GM19099 (cell line): ENCODE data around the gene CYP27B1.

Experiments used
- POLR2A ChIP-seq: IDR thresholded peaks from 3 replicates; pipeline ENCODE4 v1.6.1; 2011; ENCODE audit warnings: low read depth; ENCODE audit not compliant: insufficient read length; ENCODE audit errors: extremely low read depth

The CYP27B1 gene

DNA sequence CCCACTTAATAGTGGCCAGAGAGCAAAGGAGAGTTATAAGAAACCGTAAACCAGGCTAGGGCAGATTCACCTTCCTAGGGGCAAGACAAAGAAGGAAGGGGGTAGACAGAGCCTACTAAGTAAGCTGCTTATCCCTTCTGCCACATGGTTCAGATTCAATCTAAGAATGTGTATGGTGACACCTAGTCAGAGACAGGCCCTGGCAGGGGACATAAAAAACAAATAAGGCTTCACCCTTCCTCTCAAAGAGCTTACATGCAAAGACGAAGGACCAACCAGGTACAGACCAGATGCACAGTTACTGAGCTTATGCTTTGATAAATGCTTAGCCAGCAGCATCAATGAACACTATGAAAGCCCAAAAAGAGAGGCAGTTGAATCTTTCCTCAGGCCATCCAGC is 4.4 kb downstream of the CYP27B1 start:
- TF ChIP-seq POLR2A = no peak

DNA sequence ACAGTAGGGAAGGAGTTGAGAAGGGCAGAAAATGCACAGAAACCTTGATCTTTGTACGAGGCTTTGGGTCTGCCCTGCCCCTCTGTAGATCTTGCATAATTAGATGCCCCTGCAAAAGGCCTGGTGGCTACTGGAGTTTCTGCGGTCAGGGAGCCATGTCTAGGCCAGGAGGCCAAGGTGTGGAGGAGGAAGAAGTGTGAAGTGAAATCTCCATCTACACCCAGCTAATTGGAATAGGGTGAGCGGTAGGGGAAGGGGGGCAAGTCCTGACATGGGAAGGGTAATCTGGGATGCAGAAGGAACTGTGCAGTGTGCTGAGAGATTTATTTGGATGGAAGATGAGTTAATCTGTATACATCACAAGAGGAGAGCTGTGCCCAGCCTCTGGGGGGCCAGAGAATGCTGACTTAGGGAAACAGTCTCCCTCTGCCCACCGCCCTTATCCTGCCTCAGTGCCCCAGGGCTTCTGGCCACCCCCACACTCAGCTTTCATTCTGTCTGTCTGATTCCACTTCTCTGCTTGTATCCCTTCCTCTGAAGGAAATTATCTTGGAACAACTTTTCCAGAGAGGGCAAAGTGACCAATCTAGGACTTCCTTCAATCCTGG is 5.4 kb downstream of the CYP27B1 start:
- no peak for TF ChIP-seq POLR2A

DNA sequence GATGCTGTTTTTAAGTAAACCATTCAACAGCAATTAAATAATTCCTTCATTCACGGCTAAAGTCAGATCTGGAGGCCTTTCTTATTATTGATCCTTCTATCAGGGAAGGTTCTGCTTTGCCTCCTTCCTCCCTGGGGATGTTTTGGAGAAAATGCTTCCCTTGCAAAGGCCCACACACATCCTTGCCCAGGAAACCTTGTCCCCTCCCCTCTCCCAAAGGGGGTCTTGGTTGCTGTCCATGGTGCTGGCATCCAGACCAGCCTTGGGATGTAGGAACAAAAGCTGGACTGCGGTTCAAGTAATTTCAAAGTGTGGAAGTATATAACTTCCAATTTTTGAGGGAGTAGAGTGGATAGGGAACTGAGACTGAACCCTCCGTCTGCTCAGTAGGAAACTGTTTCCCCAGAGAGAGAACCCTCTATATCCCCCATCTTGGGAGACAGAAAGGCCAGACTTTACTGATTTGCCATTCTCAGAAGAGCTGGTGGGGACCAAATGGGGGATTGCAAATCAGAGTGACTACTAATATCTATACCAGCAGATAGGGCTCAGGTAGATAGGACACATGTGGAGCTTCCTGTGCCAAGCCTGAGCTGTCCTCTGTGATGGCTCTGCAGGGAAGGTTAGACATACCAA is 6.4 kb downstream of the CYP27B1 start:
- TF ChIP-seq POLR2A = no peak

DNA sequence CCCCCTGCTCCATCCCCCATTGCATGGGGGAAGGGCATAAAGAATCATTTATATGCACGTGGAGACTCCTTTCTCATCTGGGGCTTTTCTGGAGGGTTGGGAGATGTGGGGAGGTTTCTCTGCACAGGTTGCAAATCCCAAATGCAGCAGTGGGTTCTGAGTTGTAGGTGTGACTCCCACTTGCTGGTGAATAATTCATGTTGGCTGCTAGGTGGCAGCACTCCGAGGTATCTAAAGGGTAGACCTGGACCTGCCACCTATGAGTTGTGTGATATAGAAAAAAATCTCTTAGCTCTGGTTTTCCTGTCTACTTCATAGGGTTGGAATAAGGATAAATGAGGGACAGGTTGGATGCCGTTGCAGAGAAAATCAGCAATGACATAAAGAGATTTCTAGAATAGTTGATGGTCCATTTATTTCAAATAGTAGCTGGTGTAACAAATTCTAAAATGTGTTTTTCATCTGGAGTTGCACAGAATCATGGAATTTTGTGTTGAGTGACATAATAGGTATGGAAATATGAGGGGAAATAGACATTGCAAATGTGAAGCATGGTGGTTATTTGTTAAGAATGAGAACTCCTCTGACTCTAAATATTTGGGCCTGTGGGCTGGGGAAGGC is 7.4 kb downstream of the CYP27B1 start:
- no peak for TF ChIP-seq POLR2A

DNA sequence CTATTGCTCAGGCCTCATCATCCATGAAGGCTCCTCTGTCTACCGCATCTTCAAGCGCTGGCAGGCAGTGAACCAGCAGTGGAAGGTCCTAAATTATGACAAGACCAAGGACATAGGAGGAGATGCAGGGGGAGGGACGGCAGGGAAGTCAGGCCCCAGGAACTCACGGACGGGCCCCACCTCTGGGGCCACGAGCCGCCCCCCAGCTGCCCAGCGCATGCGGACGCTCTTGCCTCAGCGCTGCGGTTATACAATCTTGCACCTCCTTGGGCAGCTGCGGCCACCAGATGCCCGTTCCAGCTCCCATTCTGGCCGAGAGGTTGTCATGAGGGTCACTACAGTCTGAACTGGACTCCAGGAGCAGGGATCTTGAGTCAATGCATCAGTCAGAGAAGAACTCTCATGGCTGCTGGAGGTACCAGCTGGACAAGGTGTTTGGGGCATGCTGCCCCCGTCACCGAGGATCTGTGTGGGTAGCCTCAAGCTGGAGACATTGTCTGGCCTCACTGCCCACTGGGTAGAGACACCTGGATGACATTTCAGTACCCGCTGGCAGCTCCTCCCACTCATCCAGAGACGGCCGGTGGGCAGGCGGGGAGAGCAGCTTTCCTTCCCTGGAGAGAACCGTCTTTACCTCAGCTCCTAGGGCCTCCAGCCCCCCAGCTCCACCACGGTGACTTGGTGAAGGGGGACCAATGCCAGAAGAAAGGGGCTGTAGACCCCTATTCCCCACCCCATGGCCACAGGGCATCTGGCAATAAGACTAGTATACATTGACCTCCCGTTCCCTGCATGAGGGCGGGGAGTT is 8.1 kb downstream of the CYP27B1 start:
- TF ChIP-seq POLR2A = no peak

DNA sequence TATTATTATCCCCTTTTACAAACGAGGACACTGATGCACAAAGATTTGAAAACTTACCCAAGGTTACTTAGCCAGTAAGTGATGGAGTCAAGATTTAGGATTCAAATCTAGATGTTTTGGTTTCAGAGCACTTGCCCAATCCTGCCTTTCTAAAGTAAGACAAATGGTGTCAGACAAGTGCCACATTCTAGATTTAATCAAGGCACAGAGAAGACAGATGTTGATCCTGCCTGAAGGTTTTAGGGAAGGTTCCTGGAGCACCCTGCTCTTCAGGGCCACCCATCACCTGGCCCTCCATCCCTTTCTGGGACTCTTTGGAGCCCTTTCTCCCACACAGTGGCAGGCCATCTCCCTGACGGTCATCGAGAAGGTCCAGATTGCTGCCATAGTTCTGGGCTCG is 9.1 kb downstream of the CYP27B1 start:
- no peak for TF ChIP-seq POLR2A

DNA sequence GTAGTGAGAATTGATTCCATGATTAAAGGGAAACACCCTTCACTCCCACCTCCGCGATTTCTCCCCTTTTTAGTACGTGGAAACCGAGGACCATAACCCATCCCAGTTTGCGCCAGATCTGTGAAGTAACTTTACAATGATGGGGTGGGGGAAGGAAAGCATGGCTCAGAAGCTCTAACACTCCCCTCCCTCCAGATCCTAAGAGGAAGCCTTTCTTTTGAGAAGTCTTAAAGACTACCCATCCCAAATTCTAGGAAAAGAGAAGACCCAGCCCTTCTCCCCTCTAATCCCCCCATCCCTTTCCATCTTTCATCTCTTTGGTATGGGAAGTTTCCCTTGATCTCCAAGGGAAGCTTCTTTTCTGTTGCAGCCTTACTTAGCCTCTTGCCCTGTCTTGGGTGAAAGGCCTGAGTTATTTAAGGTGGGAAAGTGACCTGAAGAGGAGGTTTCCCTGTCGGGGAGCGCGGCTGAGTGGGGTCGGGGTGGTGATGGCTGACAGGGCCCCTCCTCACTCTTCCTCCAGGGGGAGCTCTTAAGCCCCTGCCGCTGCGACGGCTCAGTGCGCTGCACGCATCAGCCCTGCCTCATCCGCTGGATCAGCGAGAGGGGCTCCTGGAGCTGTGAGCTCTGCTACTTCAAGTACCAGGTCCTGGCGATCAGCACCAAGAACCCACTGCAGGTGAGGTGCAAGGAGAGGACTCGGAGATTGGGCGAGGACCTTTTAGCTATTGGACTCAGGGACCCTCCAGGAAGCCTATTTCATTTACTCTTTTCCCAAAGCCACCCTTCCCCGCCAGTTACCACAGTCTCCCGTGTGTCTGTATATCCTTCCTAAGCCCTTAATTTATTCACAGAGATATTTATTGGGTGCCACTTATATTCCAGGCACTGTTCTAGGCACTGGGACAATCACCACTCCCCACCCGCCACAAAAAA is 10.2 kb downstream of the CYP27B1 start:
- TF ChIP-seq POLR2A = no peak

DNA sequence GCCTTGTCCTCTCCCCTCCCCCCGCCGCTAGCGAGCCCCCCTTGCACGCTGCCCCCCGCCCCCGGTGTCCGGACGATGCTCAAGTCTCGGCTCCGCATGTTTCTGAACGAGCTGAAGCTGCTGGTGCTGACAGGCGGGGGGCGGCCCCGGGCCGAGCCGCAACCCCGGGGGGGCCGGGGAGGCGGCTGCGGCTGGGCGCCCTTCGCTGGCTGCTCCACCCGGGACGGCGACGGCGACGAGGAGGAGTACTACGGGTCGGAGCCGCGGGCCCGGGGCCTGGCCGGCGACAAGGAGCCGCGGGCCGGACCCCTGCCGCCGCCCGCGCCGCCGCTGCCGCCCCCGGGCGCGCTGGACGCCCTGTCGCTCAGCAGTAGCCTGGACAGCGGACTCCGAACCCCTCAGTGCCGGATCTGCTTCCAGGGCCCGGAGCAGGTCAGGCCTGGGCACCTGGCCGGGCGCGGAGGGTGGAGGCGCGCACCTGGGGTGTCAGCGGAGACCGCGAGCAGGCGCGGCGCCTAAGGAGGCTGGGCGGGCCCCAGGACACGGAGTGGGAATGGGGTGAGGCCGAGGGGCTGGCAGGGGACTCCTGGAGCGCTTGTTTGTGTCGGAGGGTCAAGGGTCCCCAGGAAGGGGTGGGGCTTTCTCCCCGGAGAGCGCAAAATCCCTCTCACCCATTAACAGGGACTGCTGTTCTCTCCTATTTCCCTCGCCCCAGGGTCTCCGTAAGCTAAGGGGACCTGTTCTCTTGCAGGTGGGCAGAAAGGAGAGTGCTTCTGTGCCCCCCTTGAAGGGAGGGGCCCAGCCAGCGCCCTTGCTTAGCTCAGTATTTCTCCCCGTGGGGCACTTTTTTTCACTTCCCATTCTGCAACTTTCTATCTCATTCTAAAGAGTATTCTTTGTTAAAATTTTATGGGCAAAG is 11.2 kb downstream of the CYP27B1 start:
- TF ChIP-seq POLR2A = no peak

DNA sequence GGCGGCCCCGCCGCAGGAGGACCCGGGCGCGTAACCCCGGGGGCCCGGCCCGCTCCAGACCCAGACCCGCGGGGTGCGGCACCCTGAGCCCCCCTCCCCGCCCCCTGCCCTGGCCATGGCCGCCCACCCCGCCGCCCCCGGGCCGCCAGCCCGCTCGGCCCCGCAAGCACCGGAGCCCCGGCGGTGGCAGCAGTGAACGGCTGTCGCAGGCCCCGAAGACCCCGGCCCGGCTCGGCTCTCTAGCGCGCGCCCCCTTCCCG is 11.8 kb downstream of the CYP27B1 start:
- no peak for TF ChIP-seq POLR2A

DNA sequence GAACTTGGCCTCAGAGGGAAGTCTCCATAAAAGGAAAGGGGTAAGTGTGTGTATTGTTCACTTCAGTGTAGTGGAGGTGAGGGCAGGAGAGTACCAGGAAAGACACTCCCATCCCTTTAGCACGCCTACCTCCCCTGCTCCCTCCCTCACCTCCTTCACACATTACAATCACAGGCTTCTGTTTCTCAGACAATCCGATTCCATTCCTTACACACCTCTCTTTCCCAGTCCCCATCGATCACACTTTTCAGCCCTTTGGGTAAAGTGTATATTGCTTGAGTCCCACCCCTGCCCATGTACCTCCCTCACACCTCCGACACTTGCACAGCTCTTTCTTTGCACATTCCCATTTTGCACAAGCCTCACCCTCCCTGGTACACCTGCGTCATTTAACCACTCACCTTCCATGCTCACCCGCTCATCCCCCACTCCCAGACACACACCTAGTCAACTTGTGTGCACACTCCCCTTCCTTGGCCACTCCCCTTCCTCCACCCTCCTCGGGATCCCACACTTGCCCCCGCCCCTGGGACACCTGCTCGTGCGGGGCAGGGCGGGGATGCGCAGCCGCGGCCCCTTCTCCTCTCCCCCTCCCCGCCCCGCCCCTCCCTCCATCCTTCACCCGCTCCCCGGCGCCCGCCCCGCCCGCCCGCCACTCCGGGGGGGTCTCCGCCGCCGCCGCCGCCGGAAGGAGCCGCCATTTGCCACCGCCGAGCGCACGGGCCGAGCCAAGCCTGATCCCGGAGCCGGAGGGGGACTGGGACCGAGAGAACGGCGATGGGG is 12.3 kb downstream of the CYP27B1 start, which contains the start of gene MARCHF9:
MARCHF9 (plus strand) TSS at position 693 of the 783 bp plus-strand sequence. CDS start 426 bp downstream, outside the sequence.
- no peak for TF ChIP-seq POLR2A

DNA sequence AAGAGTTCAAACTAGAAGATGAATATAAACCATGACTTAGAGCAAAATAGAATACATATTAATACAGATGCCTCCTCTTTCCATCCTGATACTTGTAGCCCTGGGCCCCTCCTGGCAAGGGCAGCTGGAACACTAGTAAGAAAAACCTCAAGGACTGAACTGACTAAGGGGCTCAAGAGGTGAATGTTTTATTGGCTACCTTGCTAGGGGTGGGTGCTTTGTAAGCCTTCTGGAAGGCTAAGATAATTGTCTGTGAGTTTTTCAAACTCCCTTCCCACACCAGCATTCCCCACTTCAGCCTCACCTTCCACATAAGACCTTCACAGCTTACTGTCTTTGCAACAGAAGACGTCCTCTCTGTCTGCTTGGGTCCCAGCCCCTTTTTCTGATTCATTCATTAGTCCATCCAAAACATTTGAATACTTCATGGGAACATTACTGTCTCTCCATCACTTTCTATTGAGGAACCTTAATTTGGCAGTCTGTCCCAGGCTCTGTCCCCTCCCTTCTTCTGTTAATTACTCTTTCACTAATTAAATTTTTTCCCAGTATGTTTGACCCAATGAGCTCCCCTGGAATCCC is 13.0 kb downstream of the CYP27B1 start:
- no peak for TF ChIP-seq POLR2A

DNA sequence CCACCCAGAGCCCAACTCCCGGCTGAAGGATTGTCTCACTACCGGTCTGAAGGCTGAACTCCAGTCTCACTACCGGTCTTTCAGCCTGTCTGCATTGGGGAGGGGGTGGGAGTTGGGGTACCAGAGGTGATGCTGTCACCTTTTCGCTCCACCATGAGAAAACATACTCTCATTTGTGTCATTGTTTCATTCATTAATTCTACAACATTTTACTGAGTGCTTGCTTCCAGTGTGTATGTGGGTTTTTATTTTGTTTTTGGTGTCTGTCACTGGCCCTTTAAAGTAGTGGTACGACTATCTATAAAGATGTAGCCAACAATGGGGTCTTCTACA is 14.2 kb downstream of the CYP27B1 start:
- TF ChIP-seq POLR2A = no peak
